Dendritic cell treated with granulocyte-macrophage colony-stimulating factor and Interleukin-4, amounts not matched to agents 40 ng/mL and 50 ng/mL, for 4 days (primary cell): ENCODE results near the gene SLC19A1.
"Not testable (repeated sequence)": the region's sequence is repeated elsewhere in the genome, so short reads cannot be mapped to it uniquely, and the experiment has no call there.

Experiments
- H3K27ac Mint-ChIP-seq: one replicate; pipeline ENCODE4 v1.8.0; 2022; ENCODE audit warnings: mild to moderate bottlenecking, mixed read lengths
- H3K27me3 Mint-ChIP-seq: one replicate; pipeline ENCODE4 v1.8.0; 2022; ENCODE audit warnings: mild to moderate bottlenecking, mixed read lengths
- H3K36me3 Mint-ChIP-seq: one replicate; pipeline ENCODE4 v1.8.0; 2022; ENCODE audit warnings: low read depth, mixed read lengths
- H3K4me1 Mint-ChIP-seq: one replicate; pipeline ENCODE4 v1.8.0; 2022; ENCODE audit warnings: low read depth, mixed read lengths
- H3K4me3 Mint-ChIP-seq: one replicate; pipeline ENCODE4 v1.8.0; 2022; ENCODE audit warnings: mild to moderate bottlenecking, moderate library complexity, mixed read lengths
- H3K9me3 Mint-ChIP-seq: one replicate; pipeline ENCODE4 v1.8.0; 2022; ENCODE audit warnings: mixed read lengths
- intact Hi-C: fragments of 100-400 bp; cut with micrococcal nuclease; formaldehyde crosslinking; loops from one replicate; pipeline ENCODE4 v1.15.0; 2022

Gene SLC19A1

DNA sequence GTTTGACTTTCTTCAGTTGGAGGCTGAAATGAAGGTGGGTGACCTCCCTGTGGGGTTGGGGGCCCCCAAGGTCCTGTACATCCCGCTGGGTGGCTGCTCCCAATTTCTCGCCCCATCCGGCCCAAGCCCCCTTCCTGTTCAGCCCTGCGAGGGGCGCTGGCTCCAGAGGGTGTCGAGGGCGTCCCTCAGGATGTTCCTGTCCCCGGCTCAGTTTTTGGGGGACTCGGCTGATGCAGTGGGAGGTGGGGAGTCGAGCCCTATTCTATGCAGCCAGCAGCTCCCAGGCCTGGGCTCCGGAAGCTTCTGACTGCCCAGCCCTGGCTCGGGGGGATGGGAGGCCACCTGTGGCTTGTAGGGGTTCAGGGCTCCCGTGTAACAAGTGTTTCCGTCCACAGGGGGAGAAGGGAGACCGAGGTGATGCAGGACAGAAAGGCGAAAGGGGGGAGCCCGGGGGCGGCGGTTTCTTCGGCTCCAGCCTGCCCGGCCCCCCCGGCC, 38.2 kb downstream of the SLC19A1 start:
- Mint-ChIP-seq H3K4me1 (no peaks in the 10 kb centered on the region), H3K27ac (no peak overlapping the region), H3K27me3 (peaks cover 5% of the 10 kb centered on the region), H3K4me3 (no peak overlapping the region), H3K36me3 (no peaks in the 10 kb centered on the region), H3K9me3 (no peaks in the 10 kb centered on the region)
- intact Hi-C loops = no loop called here

DNA sequence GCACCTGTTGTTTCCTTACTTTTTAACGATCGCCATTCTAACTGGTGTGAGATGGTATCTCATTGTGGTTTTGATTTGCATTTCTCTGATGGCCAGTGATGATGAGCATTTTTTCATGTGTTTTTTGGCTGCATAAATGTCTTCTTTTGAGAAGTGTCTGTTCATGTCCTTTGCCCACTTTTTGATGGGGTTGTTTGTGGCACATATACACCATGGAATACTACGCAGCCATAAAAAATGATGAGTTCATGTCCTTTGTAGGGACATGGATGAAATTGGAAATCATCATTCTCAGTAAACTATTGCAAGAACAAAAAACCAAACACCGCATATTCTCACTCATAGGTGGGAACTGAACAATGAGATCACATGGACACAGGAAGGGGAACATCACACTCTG, 39.0 kb downstream of the SLC19A1 start:
- H3K27me3 Mint-ChIP-seq = peaks cover 11% of the 10 kb centered on the region
- H3K4me1 Mint-ChIP-seq, H3K4me3 Mint-ChIP-seq, H3K36me3 Mint-ChIP-seq, H3K27ac Mint-ChIP-seq, intact Hi-C loops, H3K9me3 Mint-ChIP-seq: not testable (repeated sequence)

DNA sequence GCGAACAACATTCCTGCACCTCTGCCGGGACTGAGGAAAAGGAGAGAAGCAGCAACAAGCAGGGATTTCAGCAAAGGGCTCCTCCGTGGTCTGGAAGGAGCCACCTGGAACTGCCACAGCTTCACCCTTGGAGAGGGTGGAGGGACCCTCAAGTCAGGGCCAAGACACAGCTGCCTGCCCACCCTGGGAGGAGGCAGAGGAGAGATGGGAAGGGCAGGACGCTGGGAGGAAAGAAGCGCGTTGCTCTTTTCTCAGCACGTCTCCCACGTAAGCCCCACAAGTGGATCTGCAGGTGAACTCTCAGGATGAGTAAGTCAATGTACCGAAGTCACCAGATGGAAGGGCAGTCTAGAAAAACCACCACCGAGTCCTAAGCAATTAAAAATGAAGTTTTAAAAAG, 39.6 kb downstream of the SLC19A1 start:
- no peaks in the 10 kb centered on the region for H3K9me3 Mint-ChIP-seq
- no peaks in the 10 kb centered on the region for H3K4me1 Mint-ChIP-seq
- H3K4me3 Mint-ChIP-seq = no peak overlapping the region
- H3K36me3 Mint-ChIP-seq = peaks cover 2% of the 10 kb centered on the region
- H3K27me3 Mint-ChIP-seq = peaks cover 11% of the 10 kb centered on the region
- intact Hi-C loops = no loop called here
- no peak overlapping the region for H3K27ac Mint-ChIP-seq

DNA sequence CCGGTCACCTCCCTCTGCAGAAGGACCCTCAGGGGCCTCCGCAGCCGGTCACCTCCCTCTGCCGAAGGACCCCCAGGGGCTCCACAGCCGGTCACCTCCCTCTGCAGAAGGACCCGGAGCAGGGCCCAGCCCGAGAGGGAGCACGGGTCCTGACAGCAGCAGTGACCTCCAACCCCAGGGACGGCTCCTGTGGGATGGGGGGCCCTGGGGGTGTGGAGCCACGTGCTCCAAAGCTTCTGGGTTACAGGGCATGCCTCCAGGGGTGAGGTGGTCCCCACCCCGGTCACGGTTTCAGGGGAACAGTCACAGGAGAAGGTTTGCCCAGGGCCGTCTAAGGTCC, 40.3 kb downstream of the SLC19A1 start:
- H3K27me3 Mint-ChIP-seq = peaks cover 13% of the 10 kb centered on the region

DNA sequence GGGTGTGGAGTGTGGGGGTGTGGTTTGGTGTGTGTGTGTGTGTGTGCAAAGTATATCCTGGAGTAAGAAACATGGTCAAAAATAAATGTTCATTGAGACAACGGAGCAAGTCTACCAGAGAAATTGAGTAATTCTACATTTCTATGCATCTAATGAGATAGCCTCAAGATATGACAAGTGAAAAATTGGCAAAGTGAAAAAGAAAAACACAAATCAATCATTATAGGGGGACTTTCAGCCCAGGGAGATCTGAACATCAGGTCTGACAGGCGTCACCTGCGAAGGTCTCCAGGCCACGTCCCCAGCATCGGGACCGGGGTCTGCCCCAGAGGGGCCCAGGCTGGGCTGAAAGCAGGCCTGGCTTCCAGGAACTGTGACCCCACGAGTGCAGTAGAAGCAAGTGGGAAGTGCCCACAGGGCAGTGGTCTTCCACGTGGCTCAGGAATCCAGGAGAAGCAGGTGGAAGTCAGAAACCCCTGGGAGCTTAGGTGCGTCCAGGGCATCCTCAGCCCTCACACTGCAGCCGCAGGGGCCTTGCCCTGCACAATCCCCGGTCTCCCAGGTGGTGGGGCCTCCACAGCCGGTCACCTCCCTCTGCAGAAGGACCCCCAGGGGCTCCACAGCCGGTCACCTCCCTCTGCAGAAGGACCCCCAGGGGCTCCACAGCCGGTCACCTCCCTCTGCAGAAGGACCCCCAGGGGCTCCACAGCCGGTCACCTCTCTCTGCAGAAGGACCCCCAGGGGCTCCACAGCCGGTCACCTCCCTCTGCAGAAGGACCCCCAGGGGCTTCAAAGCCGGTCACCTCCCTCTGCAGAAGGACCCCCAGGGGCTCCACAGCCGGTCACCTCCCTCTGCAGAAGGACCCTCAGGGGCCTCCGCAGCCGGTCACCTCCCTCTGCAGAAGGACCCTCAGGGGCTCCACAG, 40.9 kb downstream of the SLC19A1 start:
- intact Hi-C loops, H3K9me3 Mint-ChIP-seq, H3K27ac Mint-ChIP-seq: not testable (repeated sequence)

More for the DNA sequence above, 40.3 kb downstream of the SLC19A1 start:
- Mint-ChIP-seq H3K4me1 (no peaks in the 10 kb centered on the region), H3K4me3 (no peak overlapping the region), H3K9me3 (no peaks in the 10 kb centered on the region), H3K27ac (no peak overlapping the region), H3K36me3 (peaks cover 8% of the 10 kb centered on the region)
- intact Hi-C loops = no loop called here

DNA sequence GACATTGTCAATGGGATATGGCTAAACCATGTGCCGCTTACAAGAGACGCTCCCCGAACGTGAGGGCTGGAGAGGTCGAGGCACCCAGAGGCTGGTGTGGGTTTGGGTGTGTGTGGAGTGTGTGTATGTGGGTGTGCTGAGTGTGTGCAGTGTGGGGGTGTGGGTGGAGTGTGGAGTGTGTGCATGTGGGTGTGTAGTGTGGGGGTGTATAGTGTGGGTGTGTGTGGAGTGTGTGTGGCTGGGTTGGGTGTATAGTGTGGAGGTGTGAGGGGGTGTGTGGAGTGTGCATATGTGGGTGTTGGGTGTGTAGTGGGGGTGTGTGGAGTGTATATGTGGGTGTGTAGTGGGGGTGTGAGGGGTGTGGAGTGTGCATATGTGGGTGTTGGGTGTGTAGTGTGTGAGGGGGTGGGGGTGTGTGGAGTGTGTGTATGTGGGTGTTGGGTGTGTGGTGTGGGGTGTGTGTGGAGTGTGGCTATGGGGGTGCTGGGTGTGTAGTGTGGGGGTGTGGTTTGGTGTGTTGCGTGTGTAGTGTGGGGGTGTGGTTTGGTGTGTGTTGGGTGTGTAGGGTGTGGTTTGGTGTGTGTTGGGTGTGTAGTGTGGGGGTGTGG, 42.2 kb downstream of the SLC19A1 start:
- Mint-ChIP-seq H3K27me3 (peaks cover 11% of the 10 kb centered on the region), H3K4me3 (no peak overlapping the region), H3K27ac (no peak overlapping the region), H3K4me1 (no peaks in the 10 kb centered on the region), H3K36me3 (peaks cover 12% of the 10 kb centered on the region), H3K9me3 (no peaks in the 10 kb centered on the region)
- intact Hi-C loops = no loop called here

More for the DNA sequence above, 40.9 kb downstream of the SLC19A1 start:
- not testable (repeated sequence) for H3K4me3 Mint-ChIP-seq, H3K4me1 Mint-ChIP-seq, H3K36me3 Mint-ChIP-seq
- peaks cover 11% of the 10 kb centered on the region for H3K27me3 Mint-ChIP-seq

DNA sequence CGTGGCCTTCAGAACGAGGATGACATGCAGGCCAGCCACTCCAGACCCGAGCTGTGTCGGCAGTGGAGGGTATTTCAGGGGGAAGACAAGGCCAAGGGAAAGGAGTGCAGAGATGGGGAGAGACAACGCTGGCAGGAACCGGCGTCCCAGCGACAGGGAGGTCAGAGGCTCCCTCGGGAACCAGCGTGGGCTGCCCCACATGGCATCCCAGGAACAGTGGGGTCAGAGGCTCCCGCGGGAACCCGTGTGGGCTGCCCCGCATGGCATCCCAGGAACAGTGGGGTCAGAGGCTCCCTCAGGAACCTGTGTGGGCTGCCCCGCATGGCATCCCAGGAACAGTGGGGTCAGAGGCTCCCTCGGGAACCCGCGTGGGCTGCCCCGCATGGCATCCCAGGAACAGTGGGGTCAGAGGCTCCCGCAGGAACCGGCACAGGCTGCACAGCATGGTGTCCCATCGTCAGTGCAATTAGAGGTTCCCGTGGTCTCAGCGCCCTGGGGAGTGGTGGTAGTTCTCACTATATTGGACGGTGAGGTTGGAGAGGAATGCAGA, 43.0 kb downstream of the SLC19A1 start:
- no peaks in the 10 kb centered on the region for H3K4me1 Mint-ChIP-seq
- peaks cover 15% of the 10 kb centered on the region for H3K36me3 Mint-ChIP-seq
- H3K9me3 Mint-ChIP-seq = no peaks in the 10 kb centered on the region
- H3K4me3 Mint-ChIP-seq = no peak overlapping the region
- intact Hi-C loops = no loop called here
- H3K27ac Mint-ChIP-seq = no peak overlapping the region
- H3K27me3 Mint-ChIP-seq = peaks cover 11% of the 10 kb centered on the region

DNA sequence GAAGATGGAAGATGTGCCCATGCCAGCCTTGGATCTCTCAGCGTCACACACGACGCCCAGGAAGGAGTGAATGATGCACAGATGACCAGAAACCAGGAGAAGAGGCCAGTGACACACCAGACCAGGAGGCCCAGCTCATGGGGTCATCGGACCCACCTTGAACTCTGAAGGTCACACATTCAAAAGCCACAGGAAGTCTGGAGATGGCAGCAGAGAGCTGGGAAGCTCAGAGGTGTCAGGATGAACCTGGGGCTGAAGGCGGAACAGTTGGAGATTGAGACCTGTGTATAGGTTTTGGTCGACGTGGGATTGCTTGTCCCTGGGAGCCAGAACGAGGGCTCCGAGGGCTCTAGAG, 43.6 kb downstream of the SLC19A1 start:
- Mint-ChIP-seq H3K36me3 (peaks cover 15% of the 10 kb centered on the region), H3K27me3 (peaks cover 11% of the 10 kb centered on the region), H3K4me1 (no peaks in the 10 kb centered on the region), H3K27ac (no peak overlapping the region), H3K4me3 (no peak overlapping the region), H3K9me3 (no peaks in the 10 kb centered on the region)
- intact Hi-C loops = no loop called here

DNA sequence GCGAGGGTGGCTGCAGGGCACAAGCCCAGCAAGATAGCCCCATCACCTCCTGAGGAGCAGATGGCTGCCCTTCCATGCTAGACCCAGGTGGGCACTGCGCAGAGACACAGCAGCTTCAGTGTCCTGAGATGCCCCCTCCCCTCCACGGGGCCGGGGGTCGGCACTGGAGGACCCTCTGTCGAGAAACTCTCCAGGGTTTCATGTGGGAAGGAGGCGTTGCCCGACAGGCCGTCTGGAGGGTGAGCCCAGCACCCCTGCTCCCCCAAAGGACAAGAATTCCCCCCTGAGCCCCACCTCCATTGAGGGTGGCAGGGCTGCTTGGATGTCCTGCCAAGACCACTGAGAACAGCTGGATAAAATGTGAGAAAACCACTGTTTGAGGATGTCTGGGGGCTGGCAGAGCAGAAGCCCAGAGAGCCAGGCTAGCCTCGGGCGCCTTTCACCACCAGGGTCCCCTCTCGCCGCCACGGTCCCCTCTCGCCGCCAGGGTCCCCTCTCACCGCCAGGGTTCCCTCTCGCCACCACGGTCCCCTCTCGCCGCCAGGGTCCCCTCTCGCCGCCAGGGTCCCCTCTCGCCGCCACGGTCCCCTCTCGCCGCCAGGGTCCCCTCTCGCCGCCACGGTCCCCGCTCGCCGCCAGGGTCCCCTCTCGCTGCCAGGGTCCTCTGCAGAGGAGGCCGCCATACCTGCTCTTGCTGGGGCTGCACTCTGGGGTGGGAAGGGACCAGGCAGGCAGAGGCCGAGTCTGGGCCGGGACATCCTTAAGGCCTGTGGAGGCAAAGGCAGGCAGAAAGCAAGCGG, 44.2 kb downstream of the SLC19A1 start:
- H3K4me1 Mint-ChIP-seq = no peaks in the 10 kb centered on the region
- peaks cover 15% of the 10 kb centered on the region for H3K36me3 Mint-ChIP-seq
- H3K27ac Mint-ChIP-seq = no peak overlapping the region
- H3K9me3 Mint-ChIP-seq = no peaks in the 10 kb centered on the region
- H3K27me3 Mint-ChIP-seq = peaks cover 11% of the 10 kb centered on the region
- intact Hi-C loops = no loop called here
- no peak overlapping the region for H3K4me3 Mint-ChIP-seq

DNA sequence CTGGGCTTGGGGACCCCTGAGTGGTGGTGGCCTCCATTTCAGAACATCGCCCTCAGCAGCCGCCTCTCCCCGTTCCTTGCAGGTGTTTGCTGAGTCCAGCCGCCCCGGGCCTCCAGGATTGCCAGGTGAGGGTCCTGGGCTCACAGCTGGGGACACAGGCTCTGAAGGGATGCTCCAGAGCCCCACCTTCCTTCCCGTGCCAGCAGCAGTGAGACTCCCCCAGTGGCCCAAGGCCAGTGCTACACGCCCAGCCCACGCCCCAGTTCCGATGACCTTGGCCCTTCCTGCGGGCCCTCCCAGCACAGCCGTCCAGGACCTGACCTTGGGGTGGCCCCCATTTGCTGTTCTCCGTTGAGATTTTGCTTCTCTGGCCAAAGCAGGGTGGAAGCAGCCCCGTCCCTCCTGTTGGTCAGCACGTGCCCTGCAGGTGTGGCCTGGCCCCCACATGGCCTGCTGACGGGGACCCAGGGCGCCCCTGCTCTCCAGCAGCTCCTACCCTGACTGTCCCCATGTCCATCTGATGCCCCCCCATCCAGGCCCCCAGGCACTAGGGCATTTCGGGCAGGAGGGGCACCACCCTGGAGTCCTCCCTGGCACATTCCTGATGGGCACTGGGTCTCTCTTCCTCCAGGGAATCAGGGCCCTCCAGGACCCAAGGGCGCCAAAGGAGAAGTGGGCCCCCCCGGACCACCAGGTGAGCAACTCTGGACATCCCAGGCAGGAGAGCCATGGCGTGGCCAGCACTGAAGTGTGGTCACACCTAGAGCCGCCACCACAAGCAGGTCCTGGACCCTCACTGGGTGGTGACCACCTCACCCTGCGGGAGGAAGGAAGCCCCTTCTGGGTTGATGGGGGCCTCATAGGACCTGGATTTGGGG, 45.0 kb downstream of the SLC19A1 start:
- no peak overlapping the region for H3K27ac Mint-ChIP-seq
- intact Hi-C loops = no loop called here
- no peak overlapping the region for H3K4me3 Mint-ChIP-seq
- peaks cover 11% of the 10 kb centered on the region for H3K27me3 Mint-ChIP-seq
- H3K36me3 Mint-ChIP-seq = peaks cover 15% of the 10 kb centered on the region
- H3K4me1 Mint-ChIP-seq = no peaks in the 10 kb centered on the region
- no peaks in the 10 kb centered on the region for H3K9me3 Mint-ChIP-seq

DNA sequence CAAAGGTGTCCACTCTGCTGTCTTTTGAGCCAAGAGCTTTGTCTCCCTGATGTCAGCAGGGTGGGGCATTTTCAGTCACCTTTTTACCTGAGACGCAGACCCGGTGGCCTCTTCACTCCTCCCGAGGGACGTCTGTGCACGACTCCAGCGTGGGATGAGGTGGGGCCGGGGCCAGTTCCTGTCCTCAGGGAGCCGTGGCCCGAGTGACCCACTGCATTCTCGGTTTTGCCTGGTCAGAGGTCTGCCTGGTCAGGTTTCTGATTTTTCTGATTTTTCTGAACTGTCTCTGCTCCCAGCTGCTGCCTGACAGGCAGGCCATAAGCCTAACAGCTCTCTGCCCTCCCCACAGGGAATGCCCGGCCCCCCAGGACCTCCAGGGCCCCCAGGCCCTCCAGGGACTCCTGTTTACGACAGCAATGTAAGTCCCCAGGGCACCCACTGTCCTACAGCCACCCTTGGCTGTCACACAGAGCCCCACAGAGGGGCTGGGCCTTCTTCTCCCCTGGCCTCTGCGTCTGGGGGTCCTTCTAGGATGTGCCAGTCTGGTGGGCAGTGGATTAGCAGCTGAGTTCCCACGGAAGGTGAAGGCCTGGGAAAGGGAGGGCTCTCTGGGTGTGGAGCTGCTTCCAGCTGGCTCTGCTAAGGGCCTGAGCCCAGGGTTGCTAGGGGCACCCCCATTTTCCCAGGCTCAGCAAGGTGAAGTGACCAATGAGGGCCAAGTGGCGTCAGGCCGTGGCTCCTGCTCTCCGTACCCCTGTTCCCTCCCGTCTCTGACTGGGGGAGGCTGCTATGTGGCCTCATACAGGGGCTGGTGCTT, 45.9 kb downstream of the SLC19A1 start:
- H3K36me3 Mint-ChIP-seq = peaks cover 15% of the 10 kb centered on the region
- no peak overlapping the region for H3K27ac Mint-ChIP-seq
- H3K9me3 Mint-ChIP-seq = no peaks in the 10 kb centered on the region
- intact Hi-C loops = no loop called here
- peaks cover 6% of the 10 kb centered on the region for H3K4me1 Mint-ChIP-seq
- H3K4me3 Mint-ChIP-seq = no peak overlapping the region
- H3K27me3 Mint-ChIP-seq = peaks cover 11% of the 10 kb centered on the region

DNA sequence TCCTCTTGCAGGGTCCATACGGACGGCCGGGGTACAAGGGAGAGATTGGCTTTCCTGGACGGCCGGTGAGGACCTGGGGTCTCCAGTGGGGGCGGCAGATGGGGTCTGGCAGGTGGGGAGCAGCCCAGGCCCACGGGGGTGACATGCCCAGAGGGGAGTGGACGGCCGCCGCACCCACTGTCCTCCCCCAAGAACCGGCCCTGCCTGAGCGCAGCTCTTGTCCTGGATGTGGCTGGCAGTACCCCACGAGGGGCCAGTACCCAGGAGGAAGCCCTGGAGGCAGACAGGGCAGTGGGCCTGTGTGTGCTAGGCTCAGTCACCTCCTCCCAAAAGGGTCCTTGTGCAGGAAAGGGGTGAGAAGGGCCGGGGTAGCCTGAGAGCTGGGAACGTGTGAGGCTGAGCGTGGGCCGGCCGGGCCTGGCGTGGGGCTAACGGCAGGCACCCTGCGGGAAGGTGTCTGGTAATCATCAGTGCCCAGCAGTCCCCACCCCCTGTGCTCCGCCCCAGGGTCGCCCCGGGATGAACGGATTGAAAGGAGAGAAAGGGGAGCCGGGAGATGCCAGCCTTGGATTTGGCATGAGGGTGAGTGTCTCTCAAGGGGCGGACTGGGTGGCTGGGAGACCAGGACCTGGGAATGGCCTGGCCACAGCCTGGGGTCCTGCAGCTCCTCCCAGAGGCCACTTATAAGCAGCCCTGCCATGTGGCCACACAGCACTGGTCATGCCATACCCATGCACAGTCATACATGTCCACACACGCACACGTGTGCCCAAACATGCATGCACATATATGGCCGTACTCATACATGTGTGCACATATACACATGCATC, 47.2 kb downstream of the SLC19A1 start:
- no peak overlapping the region for H3K27ac Mint-ChIP-seq
- intact Hi-C loops = no loop called here
- peaks cover 11% of the 10 kb centered on the region for H3K27me3 Mint-ChIP-seq
- no peaks in the 10 kb centered on the region for H3K9me3 Mint-ChIP-seq
- peaks cover 6% of the 10 kb centered on the region for H3K4me1 Mint-ChIP-seq
- no peak overlapping the region for H3K4me3 Mint-ChIP-seq
- H3K36me3 Mint-ChIP-seq = peaks cover 15% of the 10 kb centered on the region
